Keratinocyte (primary cell): ENCODE data around the gene TUBA1B. TPM values are rescaled to one million over a fixed set of nuclear protein-coding genes. Genes with fewer than 3 reads are reported as not detected.

Source experiments
- DNase-seq: peaks from one replicate; pipeline ENCODE4 v3.0.0-alpha.2; 2011; ENCODE audit warnings: low read depth, missing footprints, low spot score
- FAIRE-seq: peaks from 2 replicates; lab custom pipeline; 2011; peaks lifted over from hg19 to GRCh38; lab: Jason Lieb, UNC
- H2AFZ ChIP-seq: 2 replicates; pipeline ENCODE4 v1.6.0; 2012; ENCODE audit warnings: low read length, control low read depth, inconsistent platforms; ENCODE audit not compliant: control insufficient read depth
- H3K27ac ChIP-seq: 2 replicates; pipeline ENCODE4 v1.5.1; 2011; ENCODE audit warnings: low read length; ENCODE audit not compliant: control insufficient read depth, insufficient read depth
- H3K27me3 ChIP-seq: 3 replicates; pipeline ENCODE4 v1.6.0; 2011; ENCODE audit warnings: low read length; ENCODE audit not compliant: control insufficient read depth, insufficient read depth; ENCODE audit errors: extremely low read depth
- H3K36me3 ChIP-seq, 2 experiments: 2 replicates in 1 of 2; 3 replicates in 1 of 2; pipeline ENCODE4 v1.5.1; 2011; ENCODE audit warnings: low read length in 2 of 2, mild to moderate bottlenecking in 1 of 2; ENCODE audit not compliant: control insufficient read depth in 2 of 2, insufficient read depth in 2 of 2; ENCODE audit errors: extremely low read depth in 1 of 2
- H3K4me1 ChIP-seq: 3 replicates; pipeline ENCODE4 v1.5.1; 2011; ENCODE audit warnings: low read length; ENCODE audit not compliant: control insufficient read depth, insufficient read depth; ENCODE audit errors: extremely low read depth
- H3K4me2 ChIP-seq: 3 replicates; pipeline ENCODE4 v1.6.0; 2011; ENCODE audit warnings: low read depth, low read length; ENCODE audit not compliant: control insufficient read depth, insufficient read depth; ENCODE audit errors: extremely low read depth
- H3K4me3 ChIP-seq, 3 experiments: fragments of 200-600 bp in 1 of 3; sonication (generic) in 1 of 3; 2 replicates in 2 of 3; 3 replicates in 1 of 3; pipeline ENCODE4 v1.5.1; 2011 to 2016; ENCODE audit warnings: low read length in 3 of 3, mild to moderate bottlenecking in 3 of 3, control low read depth in 2 of 3, inconsistent platforms in 1 of 3, low read depth in 1 of 3, mixed read lengths in 1 of 3, mixed run types in 1 of 3, moderate library complexity in 1 of 3; ENCODE audit not compliant: control insufficient read depth in 2 of 3, insufficient read depth in 2 of 3; ENCODE audit errors: extremely low read depth in 1 of 3
- H3K79me2 ChIP-seq: 2 replicates; pipeline ENCODE4 v1.6.0; 2012; ENCODE audit warnings: low read length; ENCODE audit not compliant: control insufficient read depth, insufficient read depth
- H3K9ac ChIP-seq: 3 replicates; pipeline ENCODE4 v1.6.0; 2011; ENCODE audit warnings: low read length; ENCODE audit not compliant: control insufficient read depth, insufficient read depth; ENCODE audit errors: extremely low read depth
- H3K9me1 ChIP-seq: 3 replicates; pipeline ENCODE4 v1.6.0; 2011; ENCODE audit warnings: low read length; ENCODE audit not compliant: control insufficient read depth, insufficient read depth; ENCODE audit errors: extremely low read depth
- H3K9me3 ChIP-seq: 2 replicates; pipeline ENCODE4 v1.5.1; 2012; ENCODE audit warnings: low read depth, low read length; ENCODE audit not compliant: control insufficient read depth
- H4K20me1 ChIP-seq: 3 replicates; pipeline ENCODE4 v1.6.0; 2011; ENCODE audit warnings: low read length; ENCODE audit not compliant: control insufficient read depth, insufficient read depth; ENCODE audit errors: extremely low read depth
- CTCF ChIP-seq, 3 experiments: IDR thresholded peaks in 1 of 3; conservative IDR thresholded peaks in 1 of 3; optimal IDR thresholded peaks in 1 of 3; 2 replicates in 2 of 3; 3 replicates in 1 of 3; pipeline versions ENCODE3 to v1.5.1; 2011; ENCODE audit warnings: low read length in 3 of 3, mild to moderate bottlenecking in 3 of 3, moderate library complexity in 2 of 3, control low read depth in 1 of 3, inconsistent platforms in 1 of 3; ENCODE audit not compliant: insufficient read depth in 2 of 3; ENCODE audit errors: extremely low read depth in 1 of 3
- EZH2 ChIP-seq: IDR thresholded peaks from one replicate; pipeline ENCODE4 v1.6.1; 2012; ENCODE audit warnings: inconsistent platforms, mild to moderate bottlenecking, low read length, moderate library complexity
- dilution Hi-C: fragments of 300-500 bp; cut with MboI; formaldehyde crosslinking; loops from one replicate; pipeline ENCODE4 v1.7.0; 2020; ENCODE audit warnings: low sequenced_read_pairs; ENCODE audit not compliant: extremely low pct_ligation_motif_present
- polyA plus RNA-seq, 5 experiments: library from polyadenylated mRNA; depleted of rRNA in 3 of 5; stranded (reverse) in 3 of 5; stranded (forward) in 1 of 5; unstranded in 1 of 5; fragments of >200 nt; gene quantifications; 1 replicate in 1 of 5; 2 replicates in 3 of 5; 3 replicates in 1 of 5; pipeline versions ENCODE4 v1.2.1 to v1.2.3, GENCODE V29; 2011 to 2012; ENCODE audit warnings: missing spikeins in 2 of 5, low read depth in 1 of 5, low replicate concordance in 1 of 5

TUBA1B gene
- polyA plus RNA-seq, 1 donor (not counting 4 experiments of a cell fraction or from before 2014, with no cell fraction given) = 2,055 TPM

GRCh38 chr12:49138999-49139398 lies 7.8 kb upstream of the TUBA1B start:
- no peak for TF ChIP-seq EZH2
- TF ChIP-seq CTCF (optimal IDR thresholded peaks at IDR 0.05 in 1 of 3, IDR thresholded peaks at IDR 0.05 in 1 of 3, conservative IDR thresholded peaks at IDR 0.05 in 1 of 3; ENCODE audit: extremely low read depth in 1 of 3, insufficient read depth in 2 of 3, low read length in 3 of 3) = no peak
- H3K4me2 ChIP-seq = no peak overlapping the region
- no peaks in the 10 kb centered on the region for H3K9me1 ChIP-seq
- FAIRE-seq = no peak
- DNase-seq = no peak
- no peak overlapping the region for H3K4me3 ChIP-seq
- no peaks in the 10 kb centered on the region for H3K79me2 ChIP-seq
- H3K9ac ChIP-seq = no peak overlapping the region
- no peaks in the 10 kb centered on the region for H3K9me3 ChIP-seq
- H2AFZ ChIP-seq = no peak overlapping the region
- H3K27me3 ChIP-seq = no peaks in the 10 kb centered on the region
- no peaks in the 10 kb centered on the region for H4K20me1 ChIP-seq
- H3K36me3 ChIP-seq = no peaks in the 10 kb centered on the region
- H3K27ac ChIP-seq = no peak overlapping the region
- no peaks in the 10 kb centered on the region for H3K4me1 ChIP-seq
- dilution Hi-C loops = no loop called here

- H2AFZ ChIP-seq = no peak overlapping the region
- DNase-seq (no peak), FAIRE-seq (no peak)
- H3K27ac ChIP-seq = no peak overlapping the region
- no peaks in the 10 kb centered on the region for H3K4me1 ChIP-seq
- no peaks in the 10 kb centered on the region for H3K9me3 ChIP-seq
- TF ChIP-seq EZH2 (no peak), CTCF (optimal IDR thresholded peaks at IDR 0.05 in 1 of 3, IDR thresholded peaks at IDR 0.05 in 1 of 3, conservative IDR thresholded peaks at IDR 0.05 in 1 of 3; ENCODE audit: extremely low read depth in 1 of 3, insufficient read depth in 2 of 3, low read length in 3 of 3) (no peak)
- no peaks in the 10 kb centered on the region for H3K79me2 ChIP-seq
- H3K9me1 ChIP-seq = no peaks in the 10 kb centered on the region
- H3K36me3 ChIP-seq = no peaks in the 10 kb centered on the region
- H4K20me1 ChIP-seq = no peaks in the 10 kb centered on the region
- H3K27me3 ChIP-seq = no peaks in the 10 kb centered on the region
- no peak overlapping the region for H3K4me2 ChIP-seq
- no peak overlapping the region for H3K4me3 ChIP-seq
- no peak overlapping the region for H3K9ac ChIP-seq
- dilution Hi-C loops = no loop called here
Observed at GRCh38 chr12:49138587-49138986, 7.4 kb upstream of the TUBA1B start.
